Memory B cell (primary cell): ENCODE results near the gene IRF2.
"Not testable (repeated sequence)": the region's sequence is repeated elsewhere in the genome, so short reads cannot be mapped to it uniquely, and the experiment has no call there.

Source experiments
- ATAC-seq: fragments of 150-1000 bp; cut with Tn5 transposase; 2 replicates; pipeline ENCODE4 v1.10.0; 2021; ENCODE audit warnings: low read depth, mild to moderate bottlenecking, moderate library complexity
- DNase-seq, 2 donors: peaks; one replicate each; pipeline ENCODE4 v3.0.0; 2022; ENCODE audit warnings: low spot score in 2 of 2
- H3K27ac Mint-ChIP-seq: one replicate; pipeline ENCODE4 v1.8.0; 2022; ENCODE audit warnings: mild to moderate bottlenecking, moderate library complexity, mixed read lengths
- H3K27me3 Mint-ChIP-seq: one replicate; pipeline ENCODE4 v1.8.0; 2022; ENCODE audit warnings: mixed read lengths
- H3K36me3 Mint-ChIP-seq: one replicate; pipeline ENCODE4 v1.8.0; 2022; ENCODE audit warnings: mild to moderate bottlenecking, mixed read lengths
- H3K4me1 Mint-ChIP-seq: one replicate; pipeline ENCODE4 v1.8.0; 2022; ENCODE audit warnings: mixed read lengths
- H3K4me3 Mint-ChIP-seq: one replicate; pipeline ENCODE4 v1.8.0; 2022; ENCODE audit warnings: mild to moderate bottlenecking, moderate library complexity, mixed read lengths
- H3K9me3 Mint-ChIP-seq: one replicate; pipeline ENCODE4 v1.8.0; 2022; ENCODE audit warnings: mixed read lengths

Gene IRF2

GRCh38 chr4:184343502-184344177 lies 130.7 kb downstream of the IRF2 start:
- Mint-ChIP-seq H3K9me3 (no peaks in the 10 kb centered on the region), H3K27ac (peak overlapping the region; percentile 66), H3K4me1 (peaks cover 63% of the 10 kb centered on the region), H3K36me3 (peaks cover 1% of the 10 kb centered on the region), H3K27me3 (peaks cover 1% of the 10 kb centered on the region), H3K4me3 (peak overlapping the region; percentile 78)
- DNase-seq (peak; percentile 26 to 47), ATAC-seq (peak; percentile 57)

- Mint-ChIP-seq H3K4me1 (peaks cover 55% of the 10 kb centered on the region), H3K27ac (peak overlapping the region; percentile 66), H3K4me3 (peak overlapping the region; percentile 78)
- ATAC-seq, H3K27me3 Mint-ChIP-seq, H3K9me3 Mint-ChIP-seq, DNase-seq, H3K36me3 Mint-ChIP-seq: not testable (repeated sequence)
Measured at GRCh38 chr4:184342857-184343237, 131.5 kb downstream of the IRF2 start.

GRCh38 chr4:184342167-184342856 lies 132.0 kb downstream of the IRF2 start:
- H3K4me3 Mint-ChIP-seq: no peak overlapping the region
- no peak for ATAC-seq

GRCh38 chr4:184339398-184340193 lies 134.8 kb downstream of the IRF2 start:
- not testable (repeated sequence) for H3K27me3 Mint-ChIP-seq, H3K36me3 Mint-ChIP-seq, DNase-seq, ATAC-seq, H3K4me3 Mint-ChIP-seq, H3K9me3 Mint-ChIP-seq, H3K27ac Mint-ChIP-seq
- peaks cover 29% of the 10 kb centered on the region for H3K4me1 Mint-ChIP-seq

More at GRCh38 chr4:184342167-184342856, 132.0 kb downstream of the IRF2 start:
- Mint-ChIP-seq H3K27ac (no peak overlapping the region), H3K4me1 (peaks cover 50% of the 10 kb centered on the region), H3K36me3 (peaks cover 2% of the 10 kb centered on the region), H3K9me3 (no peaks in the 10 kb centered on the region), H3K27me3 (no peaks in the 10 kb centered on the region)
- no peak for DNase-seq

- H3K4me3 Mint-ChIP-seq: no peak overlapping the region
- peaks cover 14% of the 10 kb centered on the region for H3K4me1 Mint-ChIP-seq
- peaks cover 2% of the 10 kb centered on the region for H3K9me3 Mint-ChIP-seq
- H3K27ac Mint-ChIP-seq: no peak overlapping the region
- peaks cover 2% of the 10 kb centered on the region for H3K36me3 Mint-ChIP-seq
- DNase-seq (no peak), ATAC-seq (no peak)
- H3K27me3 Mint-ChIP-seq: no peaks in the 10 kb centered on the region
Measured at GRCh38 chr4:184337907-184338306, 136.4 kb downstream of the IRF2 start.
